ENCODE data around the gene LMX1B. TPM values are rescaled to one million over a fixed set of nuclear protein-coding genes. Genes with fewer than 3 reads are reported as not detected.

The LMX1B gene
- total RNA-seq, 1 experiment from 2014 or later = not detected

DNA sequence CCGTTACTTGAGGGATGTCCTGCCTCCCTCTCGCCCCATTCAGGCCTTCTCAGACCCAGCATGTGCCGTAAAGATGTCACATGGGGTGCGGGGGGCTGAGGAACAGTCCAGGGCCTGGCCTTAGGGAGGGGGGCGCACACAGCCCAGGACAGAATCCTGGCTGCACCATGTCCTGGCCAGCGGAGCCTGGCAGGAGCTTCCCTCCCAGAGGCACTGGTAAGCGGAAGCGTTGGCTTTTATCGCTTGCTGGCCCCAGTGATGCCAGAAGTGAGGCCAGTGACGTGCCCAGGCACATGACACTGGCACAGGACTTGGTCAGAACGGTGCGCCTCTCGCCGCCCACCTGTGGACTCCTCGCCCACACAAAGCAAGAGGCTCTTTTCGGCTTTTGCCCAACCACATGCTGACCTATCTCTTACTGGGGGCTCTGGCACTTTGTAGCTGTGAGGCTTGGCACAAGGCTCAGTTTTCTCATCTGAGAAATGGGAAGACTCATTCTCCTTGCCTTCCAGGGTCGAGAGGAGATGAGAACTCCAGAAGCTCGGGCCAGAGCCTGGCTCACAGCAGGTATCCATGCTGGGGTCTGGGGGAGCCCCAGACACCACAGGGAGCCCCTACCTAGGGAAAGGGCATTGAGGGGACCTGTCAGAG, 59.0 kb downstream of the LMX1B start:
- peaks cover 83% of the 10 kb centered on the region for H3K27me3 ChIP-seq (replicated peaks; ENCODE audit: insufficient read depth, low read depth, low read length, poor library complexity)
- H3K27ac ChIP-seq (ENCODE audit: low read depth, low read length, poor library complexity, severe bottlenecking) = no peak overlapping the region
- no peak overlapping the region for H3K4me3 ChIP-seq (ENCODE audit: low read depth, low read length, poor library complexity, severe bottlenecking)
- TF ChIP-seq CTCF (conservative IDR thresholded peaks at IDR 0.05; ENCODE audit: low read depth, low read length) = no peak
- TF ChIP-seq EZH2 (IDR thresholded peaks at IDR 0.05; ENCODE audit: borderline replicate concordance, low read depth, low read length, poor library complexity, severe bottlenecking) = no peak
- peaks cover 4% of the 10 kb centered on the region for H3K4me1 ChIP-seq (ENCODE audit: insufficient read depth, low read length, poor library complexity, severe bottlenecking)
- no peaks in the 10 kb centered on the region for H3K9me3 ChIP-seq (ENCODE audit: low read depth, low read length, poor library complexity, severe bottlenecking)
- H3K36me3 ChIP-seq (ENCODE audit: insufficient read depth, low read length, poor library complexity, severe bottlenecking) = no peaks in the 10 kb centered on the region
- no peak for DNase-seq (ENCODE audit: low spot score)
- POLR2A ChIA-PET (ENCODE audit: low non-redundant PET) = no interaction called here
- no TSS peak for BruUV-seq (replicated peaks)
- CTCF ChIA-PET = no interaction called here
- intact Hi-C loops (cut with micrococcal nuclease; ENCODE audit: unreplicated experiment) = no loop called here

DNA sequence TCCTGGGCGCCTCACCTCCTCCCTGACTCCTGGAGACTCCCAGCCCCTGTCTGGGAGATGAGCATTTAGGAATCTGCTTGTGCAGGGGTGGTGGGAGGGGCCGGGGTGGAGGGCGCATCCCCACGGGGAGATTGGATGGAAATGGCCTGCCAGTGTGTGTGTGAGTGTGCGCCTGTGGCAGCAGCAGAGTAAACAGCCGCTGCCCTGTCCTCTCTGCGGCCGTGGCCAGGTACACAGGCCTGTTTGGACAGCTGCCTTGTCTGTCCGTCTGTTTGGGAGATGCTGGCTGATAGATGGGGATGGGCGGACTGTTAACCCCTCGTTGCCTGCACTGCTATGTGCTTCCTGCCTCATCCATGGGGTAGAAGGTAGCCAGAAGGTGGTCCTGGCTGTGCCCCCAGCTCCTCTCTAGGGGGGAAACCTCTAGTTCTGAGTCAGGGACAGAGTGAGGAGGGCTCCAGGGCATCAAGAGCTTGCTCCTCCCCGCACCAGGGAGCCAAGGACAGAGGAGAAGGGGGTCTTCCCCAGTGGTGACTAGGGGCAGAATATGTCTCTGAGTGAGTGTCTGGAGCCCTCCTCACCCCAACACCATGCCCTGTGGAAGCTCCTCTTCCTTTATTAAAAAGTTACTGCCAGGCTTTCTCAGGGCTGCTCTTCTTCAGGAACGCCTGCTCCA, 60.1 kb downstream of the LMX1B start:
- peaks cover 93% of the 10 kb centered on the region for H3K27me3 ChIP-seq (replicated peaks; ENCODE audit: insufficient read depth, low read depth, low read length, poor library complexity)
- CTCF ChIA-PET = no interaction called here
- intact Hi-C loops (cut with micrococcal nuclease; ENCODE audit: unreplicated experiment) = no loop called here

More for the DNA sequence above, 60.1 kb downstream of the LMX1B start:
- no peak for TF ChIP-seq EZH2 (IDR thresholded peaks at IDR 0.05; ENCODE audit: borderline replicate concordance, low read depth, low read length, poor library complexity, severe bottlenecking)
- TF ChIP-seq CTCF (conservative IDR thresholded peaks at IDR 0.05; ENCODE audit: low read depth, low read length) = no peak
- POLR2A ChIA-PET (ENCODE audit: low non-redundant PET) = interaction anchor here (0.5 kb wide), 1 partner anchor 46 kb away, joined by 7 read pairs; no protein-coding TSS in a partner anchor
- no peak for DNase-seq (ENCODE audit: low spot score)
- Histone ChIP-seq H3K36me3 (ENCODE audit: insufficient read depth, low read length, poor library complexity, severe bottlenecking) (no peaks in the 10 kb centered on the region), H3K4me1 (ENCODE audit: insufficient read depth, low read length, poor library complexity, severe bottlenecking) (peaks cover 4% of the 10 kb centered on the region), H3K27ac (ENCODE audit: low read depth, low read length, poor library complexity, severe bottlenecking) (no peak overlapping the region), H3K9me3 (ENCODE audit: low read depth, low read length, poor library complexity, severe bottlenecking) (no peaks in the 10 kb centered on the region), H3K4me3 (ENCODE audit: low read depth, low read length, poor library complexity, severe bottlenecking) (no peak overlapping the region)
- no TSS peak for BruUV-seq (replicated peaks)
